Upper lobe of left lung (tissue), 6 donors: ENCODE measurements around the gene DHRS7C. TPM values are rescaled to one million over a fixed set of nuclear protein-coding genes. Genes with fewer than 3 reads are reported as not detected.

Experiments used
- ATAC-seq, 2 donors: fragments of 200-7000 bp; cut with Tn5 transposase; one replicate each; pipeline ENCODE4 v1.9.1; 2022; ENCODE audit warnings: mild to moderate bottlenecking in 2 of 2, moderate library complexity in 2 of 2; ENCODE audit not compliant: low FRiP score in 2 of 2
- DNase-seq, 2 donors: peaks; one replicate each; pipeline ENCODE4 v3.0.0-alpha.2; 2019 to 2020
- H3K27ac ChIP-seq, 4 donors: fragments of 200-600 bp; sonication (generic); one replicate each; pipeline ENCODE4 v1.5.1; 2016 to 2019
- H3K27me3 ChIP-seq, 4 donors: fragments of 200-600 bp; sonication (generic); one replicate each; pipeline ENCODE4 v1.5.1; 2017 to 2019
- H3K36me3 ChIP-seq, 4 donors: fragments of 200-600 bp; sonication (generic); one replicate each; pipeline ENCODE4 v1.5.1; 2016 to 2019
- H3K4me1 ChIP-seq, 4 donors: fragments of 200-600 bp; sonication (generic); one replicate each; pipeline ENCODE4 v1.5.1; 2018 to 2019
- H3K4me3 ChIP-seq, 4 donors: fragments of 200-600 bp; sonication (generic); one replicate each; pipeline ENCODE4 v1.5.1; 2017 to 2019; ENCODE audit warnings: mild to moderate bottlenecking in 2 of 4, moderate library complexity in 1 of 4
- H3K9me3 ChIP-seq, 4 donors: fragments of 200-600 bp; sonication (generic); one replicate each; pipeline ENCODE4 v1.5.1; 2018 to 2019
- CTCF ChIP-seq, 6 experiments: fragments of 450-650 bp in 4 of 6; fragments of 200-600 bp in 2 of 6; sonication (generic) in 2 of 6; IDR thresholded peaks; one replicate each; pipeline ENCODE4 v1.5.1; 2016 to 2019; ENCODE audit warnings: antibody characterized with exemption in 6 of 6
- EP300 ChIP-seq, 4 donors: sonication (generic); formaldehyde crosslinking; IDR thresholded peaks; one replicate each; pipeline ENCODE4 v1.5.1; 2017; ENCODE audit warnings: antibody characterized with exemption in 4 of 4, control low read depth in 2 of 4
- POLR2A ChIP-seq, 4 donors: fragments of 450-650 bp; IDR thresholded peaks; one replicate each; pipeline ENCODE4 v1.5.1; 2016 to 2017; ENCODE audit warnings: antibody characterized with exemption in 4 of 4, mild to moderate bottlenecking in 2 of 4
- POLR2AphosphoS5 ChIP-seq, 2 donors: sonication (generic); formaldehyde crosslinking; IDR thresholded peaks; one replicate each; pipeline ENCODE4 v1.5.1; 2017; ENCODE audit warnings: antibody characterized with exemption in 2 of 2
- WGBS, 2 donors: methylation state at CpG; one replicate each; pipeline ENCODE4 v1.1.5; 2017 to 2018; 5-methylcytosine and 5-hydroxymethylcytosine counted together
- total RNA-seq, 6 donors: library from RNA; depleted of rRNA in 4 of 6; stranded (reverse); fragments of >200 nt in 4 of 6; gene quantifications; one replicate each; pipeline versions ENCODE4 v1.1.0 to v1.2.1, GENCODE V29; 2016 to 2021
- donor health status: DM: no; HTN: no; CAD: no; lungs with moderate emphysema.
- donor health status: DM: no; HTN: yes; CAD: no; lungs with severe emphysema.

Gene DHRS7C
- total RNA-seq, 6 donors from 2014 or later = not detected

- Histone ChIP-seq H3K36me3 (peaks cover 0 to 7% (median 0%) of the 10 kb centered on the region in 4 donors), H3K27me3 (no peaks in the 10 kb centered on the region), H3K4me1 (no peaks in the 10 kb centered on the region), H3K4me3 (no peak overlapping the region), H3K9me3 (no peaks in the 10 kb centered on the region), H3K27ac (no peak overlapping the region)
- WGBS, 2 donors = 6 to 8% methylated on average over 2 of the region's 2 CpGs
- DNase-seq (no peak), ATAC-seq (peak in 1 of 2 donors; percentile 81)
- no peak for TF ChIP-seq POLR2AphosphoS5 (IDR thresholded peaks at IDR 0.05)
- TF ChIP-seq CTCF (IDR thresholded peaks at IDR 0.05) = peak; percentile 70 to 89 (median 84)
Measured at GRCh38 chr17:9729034-9729650, 62.2 kb downstream of the DHRS7C start.

- H3K36me3 ChIP-seq = peaks cover 0 to 7% (median 0%) of the 10 kb centered on the region in 4 donors
- 81 to 85% methylated on average over 2 to 5 of the region's 12 CpGs for WGBS, 2 donors
Measured at GRCh38 chr17:9728564-9728963, 62.8 kb downstream of the DHRS7C start.

GRCh38 chr17:9728005-9728404, 63.4 kb downstream of the DHRS7C start:
- ATAC-seq (no peak), DNase-seq (no peak)
- H3K4me1 ChIP-seq = no peaks in the 10 kb centered on the region
- H3K27me3 ChIP-seq = no peaks in the 10 kb centered on the region
- 97 to 98% methylated on average over 9 to 18 of the region's 18 CpGs for WGBS, 2 donors
- no peaks in the 10 kb centered on the region for H3K9me3 ChIP-seq
- H3K27ac ChIP-seq = no peak overlapping the region
- no peak for TF ChIP-seq POLR2A (IDR thresholded peaks at IDR 0.05)
- no peak for TF ChIP-seq POLR2AphosphoS5 (IDR thresholded peaks at IDR 0.05)
- TF ChIP-seq EP300 (IDR thresholded peaks at IDR 0.05) = no peak
- no peak for TF ChIP-seq CTCF (IDR thresholded peaks at IDR 0.05)
- peaks cover 0 to 7% (median 0%) of the 10 kb centered on the region in 4 donors for H3K36me3 ChIP-seq
- no peak overlapping the region for H3K4me3 ChIP-seq

More at GRCh38 chr17:9728564-9728963, 62.8 kb downstream of the DHRS7C start:
- Histone ChIP-seq H3K4me1 (no peaks in the 10 kb centered on the region), H3K4me3 (no peak overlapping the region), H3K27ac (no peak overlapping the region), H3K27me3 (no peaks in the 10 kb centered on the region), H3K9me3 (no peaks in the 10 kb centered on the region)
- ATAC-seq = peak in 1 of 2 donors; percentile 31
- TF ChIP-seq POLR2AphosphoS5 (IDR thresholded peaks at IDR 0.05) (no peak), POLR2A (IDR thresholded peaks at IDR 0.05) (no peak), EP300 (IDR thresholded peaks at IDR 0.05) (no peak)
- no peak for DNase-seq

- Histone ChIP-seq H3K4me3 (no peak overlapping the region), H3K4me1 (no peaks in the 10 kb centered on the region), H3K36me3 (peaks cover 0 to 7% (median 0%) of the 10 kb centered on the region in 4 donors), H3K27ac (no peak overlapping the region), H3K27me3 (no peaks in the 10 kb centered on the region), H3K9me3 (no peaks in the 10 kb centered on the region)
- no peak for ATAC-seq
- no peak for TF ChIP-seq CTCF (IDR thresholded peaks at IDR 0.05)
- no peak for TF ChIP-seq EP300 (IDR thresholded peaks at IDR 0.05)
- no peak for TF ChIP-seq POLR2A (IDR thresholded peaks at IDR 0.05)
- no peak for TF ChIP-seq POLR2AphosphoS5 (IDR thresholded peaks at IDR 0.05)
- WGBS, 2 donors = 81 to 82% methylated on average over 6 of the region's 6 CpGs
- DNase-seq = no peak
Measured at GRCh38 chr17:9726291-9726690, 65.1 kb downstream of the DHRS7C start.

- Histone ChIP-seq H3K27me3 (no peaks in the 10 kb centered on the region), H3K27ac (no peak overlapping the region), H3K4me1 (no peaks in the 10 kb centered on the region), H3K4me3 (no peak overlapping the region), H3K9me3 (no peaks in the 10 kb centered on the region), H3K36me3 (peaks cover 0 to 7% (median 0%) of the 10 kb centered on the region in 4 donors)
- no peak for TF ChIP-seq POLR2A (IDR thresholded peaks at IDR 0.05)
- TF ChIP-seq POLR2AphosphoS5 (IDR thresholded peaks at IDR 0.05) = no peak
- TF ChIP-seq EP300 (IDR thresholded peaks at IDR 0.05) = no peak
- no peak for TF ChIP-seq CTCF (IDR thresholded peaks at IDR 0.05)
- DNase-seq (no peak), ATAC-seq (no peak)
- 44 to 51% methylated on average over 9 of the region's 9 CpGs for WGBS, 2 donors
Measured at GRCh38 chr17:9725575-9725974, 65.8 kb downstream of the DHRS7C start.

Other genes with a start within 250 kb of the DHRS7C start
- 100 to 1,000 TPM in 1 of 6 donors, 10 to 100 TPM in 5; 39.2 to 138 (median 52.3) TPM for gene STX8, start 215.8 kb downstream of the DHRS7C start, total RNA-seq
- 10 to 100 TPM in 3 of 6 donors, 1 to 10 TPM in 2, under 1 TPM in 1; 0.72 to 69.0 (median 12.5) TPM for gene CFAP52, start 214.9 kb downstream of the DHRS7C start, total RNA-seq
- gene USP43, start 146.1 kb downstream of the DHRS7C start, total RNA-seq = 10 to 100 TPM in 4 of 6 donors, 1 to 10 TPM in 2; 5.9 to 17.9 (median 11.0) TPM
- not detected for gene GSG1L2, start 30.5 kb upstream of the DHRS7C start, total RNA-seq
- gene GLP2R, start 34.3 kb upstream of the DHRS7C start, total RNA-seq = 1 to 10 TPM in 2 of 6 donors, under 1 TPM in 2, not detected in 2; 0.30 to 2.0 (median 0.78) TPM
- gene RCVRN, start 113.7 kb upstream of the DHRS7C start, total RNA-seq = 1 to 10 TPM in 1 of 6 donors, under 1 TPM in 3, not detected in 2; 0.10 to 6.9 (median 0.27) TPM